Heart right ventricle (tissue), 16 donors: ENCODE data around the gene RTN4. TPM values are rescaled to one million over a fixed set of nuclear protein-coding genes. Genes with fewer than 3 reads are reported as not detected.

Experiments used
- ATAC-seq, 8 donors: fragments of 200-7000 bp; cut with Tn5 transposase; one replicate each; pipeline ENCODE4 v1.9.1; 2020; ENCODE audit warnings: mild to moderate bottlenecking in 8 of 8, moderate library complexity in 8 of 8, moderate number of reproducible peaks in 1 of 8
- DNase-seq, 2 donors: peaks; one replicate each; pipeline ENCODE4 v3.0.0-alpha.2; 2020
- H3K27ac ChIP-seq, 10 donors: fragments of 200-600 bp; sonication (generic) in 2 of 10; one replicate each; pipeline versions ENCODE4 v1.5.0 to v1.8.0; 2020 to 2022; ENCODE audit warnings: mild to moderate bottlenecking in 3 of 10
- H3K27me3 ChIP-seq, 7 donors: fragments of 200-600 bp; one replicate each; pipeline ENCODE4 v1.8.0; 2021 to 2022; ENCODE audit warnings: mild to moderate bottlenecking in 2 of 7
- H3K36me3 ChIP-seq, 9 donors: fragments of 200-600 bp; sonication (generic) in 1 of 9; one replicate each; pipeline versions ENCODE4 v1.5.0 to v1.8.0; 2020 to 2022; ENCODE audit warnings: mild to moderate bottlenecking in 2 of 9
- H3K4me1 ChIP-seq, 9 donors: fragments of 200-600 bp; sonication (generic) in 1 of 9; one replicate each; pipeline versions ENCODE4 v1.5.0 to v1.8.0; 2020 to 2022; ENCODE audit warnings: mild to moderate bottlenecking in 4 of 9
- H3K4me3 ChIP-seq, 10 donors: fragments of 200-600 bp; sonication (generic) in 2 of 10; one replicate each; pipeline versions ENCODE4 v1.5.0 to v1.8.0; 2020 to 2022; ENCODE audit warnings: mild to moderate bottlenecking in 7 of 10, moderate library complexity in 2 of 10
- H3K9me3 ChIP-seq, 11 donors: fragments of 200-600 bp in 10 of 11; sonication (generic) in 2 of 11; one replicate each; pipeline versions ENCODE4 v1.5.0 to v1.8.0; 2013 to 2022; ENCODE audit warnings: mild to moderate bottlenecking in 2 of 11, control low read depth in 1 of 11, moderate library complexity in 1 of 11
- WGBS, 2 donors: extraction: QIAGEN DNeasy Blood & Tissue Kit; methylation state at CpG; one replicate each; pipeline ENCODE4 v1.1.7; 2013; ENCODE audit warnings: inconsistent platforms in 1 of 2; 5-methylcytosine and 5-hydroxymethylcytosine counted together
- intact Hi-C, 10 donors: fragments of 100-400 bp; cut with DNase I; formaldehyde crosslinking; loops; one replicate each; pipeline versions ENCODE4 v1.11.1 to v1.14.2; 2022
- polyA plus RNA-seq, 2 donors: library from polyadenylated mRNA; stranded (reverse); fragments of 200-250 nt; gene quantifications; one replicate each; pipeline ENCODE4 v1.2.3, GENCODE V29; 2013
- total RNA-seq, 10 donors: library from RNA; stranded (reverse); fragmentation: NEBNext Ultra II Directional in 3 of 10; extraction: Animal tissue kit (Norgen Biotek cat#: 25700) in 3 of 10; gene quantifications; one replicate each; pipeline versions ENCODE4 v1.2.1 to v1.2.4, GENCODE V29; 2021 to 2023
- TF ChIP-seq, protein P1 (sequence below), 9 donors: fragments of 200-600 bp; sonication (generic) in 2 of 9; IDR thresholded peaks; one replicate each; pipeline versions ENCODE4 v1.5.0 to v1.8.0; 2021 to 2022; ENCODE audit warnings: antibody characterized with exemption in 9 of 9, mild to moderate bottlenecking in 5 of 9, moderate library complexity in 1 of 9
- donor health status: Arrhythmogenic right ventricular cardiomyopathy.
- donor health status: ischemic (EF 13 %, LVEDD 7.1; RV severe dilation, severe dysfunction).
- donor health status: healthy with polysubstance abuse.
- donor health status: DM: no; HTN: yes; CAD: no.
- donor health status: DM: no; HTN: no; CAD: no.
- donor health status: ischemic (EF 25% LVEDD 6.9; RV normal size, moderate dysfunction).
- donor health status: ischemic (EF 25% LVEDD 5.7; RV mildly dilated, moderate dysfunction).
- donor health status: healthy.
- donor health status: DM: yes; HTN: yes; CAD: no.
- donor health status: Ischemic cardiomyopathy.
- donor health status: ischemic (EF 35%, LVEDD 5.7; RV mildly dilated, moderate dysfunction).
- donor health status: nonischemic (EF 11% LVEDD 7.7; RV severe dilation, severe dysfunction).
- donor health status: DM: yes; HTN: yes; CAD: no.
- donor health status: PGD.
- donor health status: ischemic (EF 29% LVEDD 5.4; RV normal size, mild dysfunction).
- donor health status: nonischemic (EF 23%, LVEDD 6.1; RV moderate dilation, normal function).

RTN4 gene
- total and polyA plus RNA-seq, 12 donors, result 40.6 to 163 (median 95.3) TPM

GRCh38 chr2:55012672-55013484 lies 37.4 kb downstream of the RTN4 start:
- Histone ChIP-seq H3K9me3 (no peaks in the 10 kb centered on the region), H3K4me1 (peaks cover 0 to 93% (median 66%) of the 10 kb centered on the region in 9 donors), H3K4me3 (no peak overlapping the region), H3K27me3 (no peaks in the 10 kb centered on the region), H3K27ac (peak overlapping the region in 4 of 10 donors; percentile 4 to 21 (median 10)), H3K36me3 (no peaks in the 10 kb centered on the region)
- WGBS, 2 donors, result 57 to 78% methylated on average over 2 of the region's 2 CpGs
- ATAC-seq, result no peak
- TF ChIP-seq, protein P1, sequence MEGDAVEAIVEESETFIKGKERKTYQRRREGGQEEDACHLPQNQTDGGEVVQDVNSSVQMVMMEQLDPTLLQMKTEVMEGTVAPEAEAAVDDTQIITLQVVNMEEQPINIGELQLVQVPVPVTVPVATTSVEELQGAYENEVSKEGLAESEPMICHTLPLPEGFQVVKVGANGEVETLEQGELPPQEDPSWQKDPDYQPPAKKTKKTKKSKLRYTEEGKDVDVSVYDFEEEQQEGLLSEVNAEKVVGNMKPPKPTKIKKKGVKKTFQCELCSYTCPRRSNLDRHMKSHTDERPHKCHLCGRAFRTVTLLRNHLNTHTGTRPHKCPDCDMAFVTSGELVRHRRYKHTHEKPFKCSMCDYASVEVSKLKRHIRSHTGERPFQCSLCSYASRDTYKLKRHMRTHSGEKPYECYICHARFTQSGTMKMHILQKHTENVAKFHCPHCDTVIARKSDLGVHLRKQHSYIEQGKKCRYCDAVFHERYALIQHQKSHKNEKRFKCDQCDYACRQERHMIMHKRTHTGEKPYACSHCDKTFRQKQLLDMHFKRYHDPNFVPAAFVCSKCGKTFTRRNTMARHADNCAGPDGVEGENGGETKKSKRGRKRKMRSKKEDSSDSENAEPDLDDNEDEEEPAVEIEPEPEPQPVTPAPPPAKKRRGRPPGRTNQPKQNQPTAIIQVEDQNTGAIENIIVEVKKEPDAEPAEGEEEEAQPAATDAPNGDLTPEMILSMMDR (IDR thresholded peaks at IDR 0.05), result no peak
- intact Hi-C loops, result loop anchor here in 7 of 10 donors (2.0 to 10.0 kb wide), 7 partner anchors 34 to 209 kb away; no protein-coding TSS in a partner anchor
- DNase-seq, result no peak

- WGBS, 2 donors, result 43 to 58% methylated on average over 6 of the region's 6 CpGs
- Histone ChIP-seq H3K4me1 (peaks cover 0 to 94% (median 73%) of the 10 kb centered on the region in 9 donors), H3K27me3 (no peaks in the 10 kb centered on the region), H3K27ac (peak overlapping the region in 4 of 10 donors; percentile 4 to 71 (median 10)), H3K4me3 (no peak overlapping the region), H3K36me3 (no peaks in the 10 kb centered on the region), H3K9me3 (no peaks in the 10 kb centered on the region)
- TF ChIP-seq, protein P1 (IDR thresholded peaks at IDR 0.05), result no peak
- intact Hi-C loops, result loop anchor here in 7 of 10 donors (2.0 to 10.0 kb wide), 7 partner anchors 35 to 210 kb away; no protein-coding TSS in a partner anchor
- no peak for DNase-seq
- no peak for ATAC-seq
These were observed 38.2 kb downstream of the RTN4 start for GRCh38 chr2:55011831-55012671.

DNA sequence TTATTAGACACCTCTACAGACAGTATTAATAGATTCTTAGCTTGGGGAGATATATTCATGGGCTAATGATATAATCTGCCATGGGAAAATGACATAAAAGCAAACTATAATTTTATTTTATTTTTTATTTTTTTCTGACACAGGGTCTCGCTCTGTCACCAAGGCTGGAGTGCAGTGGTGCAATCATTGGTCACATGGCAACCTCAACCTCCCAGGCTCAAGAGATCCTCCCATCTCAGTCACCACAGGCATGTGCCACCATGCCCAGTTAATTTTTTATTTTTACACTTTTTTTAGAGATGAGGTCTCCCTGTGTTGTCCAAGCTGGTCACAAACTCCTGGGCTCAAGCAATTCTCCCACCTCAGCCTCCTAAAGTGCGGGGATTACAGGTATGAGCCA lies 39.3 kb downstream of the RTN4 start:
- 63 to 94% methylated on average over 2 of the region's 2 CpGs for whole genome bisulfite sequencing, 2 donors
- intact Hi-C loops, result loop anchor here in 6 of 10 donors (5.0 to 10.0 kb wide), 6 partner anchors 36 to 211 kb away; no protein-coding TSS in a partner anchor
- peak in 2 of 8 donors; percentile 36 to 62 for ATAC-seq

More for the DNA sequence above, 39.3 kb downstream of the RTN4 start:
- peaks cover 0 to 96% (median 84%) of the 10 kb centered on the region in 9 donors for H3K4me1 ChIP-seq
- H3K27me3 ChIP-seq, result no peaks in the 10 kb centered on the region
- no peak overlapping the region for H3K4me3 ChIP-seq
- DNase-seq, result no peak
- TF ChIP-seq, protein P1 (IDR thresholded peaks at IDR 0.05), result no peak
- H3K27ac ChIP-seq, result peak overlapping the region in 2 of 10 donors; percentile 11 to 71
- no peaks in the 10 kb centered on the region for H3K36me3 ChIP-seq
- H3K9me3 ChIP-seq, result no peaks in the 10 kb centered on the region
